Right atrium auricular region (tissue), 2 donors: ENCODE results near the gene SIRT7. TPM values are rescaled to one million over a fixed set of nuclear protein-coding genes. Genes with fewer than 3 reads are reported as not detected.
A peak's percentile ranks its signal among the peaks of the same experiment; 100 is the strongest.

Experiments
- DNase-seq: peaks from one replicate; pipeline ENCODE4 v3.0.0-alpha.2; 2019; ENCODE audit warnings: low spot score
- H3K27ac ChIP-seq, 2 donors: fragments of 200-600 bp; sonication (generic); 1 replicate in 1 of 2; 2 replicates in 1 of 2; pipeline ENCODE4 v1.5.1; 2016 to 2019
- H3K27me3 ChIP-seq, 2 donors: fragments of 200-600 bp; sonication (generic); one replicate each; pipeline versions ENCODE4 v1.5.1 to v1.6.0; 2017 to 2019
- H3K36me3 ChIP-seq: fragments of 200-600 bp; sonication (generic); one replicate; pipeline ENCODE4 v1.5.1; 2016
- H3K4me1 ChIP-seq, 2 donors: fragments of 200-600 bp; sonication (generic); one replicate each; pipeline versions ENCODE4 v1.5.1 to v1.6.0; 2017 to 2019
- H3K4me3 ChIP-seq, 2 donors: fragments of 200-600 bp; sonication (generic); 1 replicate in 1 of 2; 2 replicates in 1 of 2; pipeline ENCODE4 v1.5.1; 2017 to 2019; ENCODE audit warnings: mild to moderate bottlenecking in 1 of 2, moderate library complexity in 1 of 2
- H3K9me3 ChIP-seq, 2 donors: fragments of 200-600 bp; sonication (generic); one replicate each; pipeline ENCODE4 v1.5.1; 2019
- CTCF ChIP-seq, 2 donors: fragments of 200-600 bp; sonication (generic); IDR thresholded peaks; one replicate each; pipeline ENCODE4 v1.5.1; 2019; ENCODE audit warnings: antibody characterized with exemption in 2 of 2
- total RNA-seq, 2 donors: library from RNA; depleted of rRNA; stranded (reverse); fragments of >200 nt; gene quantifications; one replicate each; pipeline ENCODE4 v1.1.0, GENCODE V29; 2016

SIRT7 gene
- total RNA-seq, 2 donors from 2014 or later: 2.8 to 4.9 TPM

DNA sequence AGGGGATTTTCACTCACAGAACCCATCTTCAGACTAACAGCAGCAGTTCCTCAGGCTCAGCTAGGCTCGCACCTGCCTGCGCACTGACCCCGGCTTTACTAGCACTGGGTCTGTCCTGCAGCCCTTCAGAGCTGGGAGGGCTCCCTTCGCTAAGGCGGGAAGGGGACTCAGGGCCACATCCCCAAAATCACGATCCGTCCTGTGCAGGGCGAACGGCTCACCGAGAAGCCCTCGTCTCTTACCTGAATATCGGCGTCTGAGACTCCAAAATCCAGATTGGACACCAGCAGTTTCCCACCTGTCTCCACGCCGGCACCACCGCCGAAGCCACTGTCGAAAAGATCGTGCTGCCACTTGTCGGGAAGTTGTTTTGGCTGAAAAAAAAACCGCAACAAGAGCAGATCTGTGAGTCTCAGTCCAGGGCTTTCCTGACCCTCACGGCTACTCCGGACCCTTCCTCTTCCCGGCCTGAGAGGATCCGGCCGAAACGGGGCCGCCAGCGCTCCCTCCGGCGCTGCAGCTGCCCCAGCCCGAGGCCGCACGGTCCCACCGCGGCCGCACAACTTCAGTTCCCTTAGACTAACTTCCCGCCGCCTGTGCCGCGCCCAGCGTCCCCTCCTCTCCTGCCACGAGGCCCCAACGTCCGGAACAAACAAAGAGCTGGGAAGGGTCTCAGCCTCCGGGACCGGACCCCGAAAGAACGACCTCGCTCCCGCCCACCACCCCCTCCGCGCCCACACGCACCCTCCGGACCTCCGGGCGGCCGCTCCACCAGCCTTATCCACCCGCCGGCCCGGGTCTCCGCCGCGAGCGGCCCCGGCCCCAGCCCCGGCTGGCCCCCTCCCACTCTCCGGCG lies 27.3 kb downstream of the SIRT7 start:
- no peaks in the 10 kb centered on the region for H3K9me3 ChIP-seq
- no peaks in the 10 kb centered on the region for H3K27me3 ChIP-seq
- peak overlapping the region; percentile 99 for H3K4me3 ChIP-seq
- H3K36me3 ChIP-seq: peaks cover 56% of the 10 kb centered on the region
- H3K27ac ChIP-seq: peak overlapping the region; percentile 82 to 90
- peaks cover 0 to 26% of the 10 kb centered on the region in 2 donors for H3K4me1 ChIP-seq
- TF ChIP-seq CTCF (IDR thresholded peaks at IDR 0.05): no peak
- no peak for DNase-seq

- Histone ChIP-seq H3K4me1 (peaks cover 0 to 29% of the 10 kb centered on the region in 2 donors), H3K27ac (no peak overlapping the region), H3K27me3 (no peaks in the 10 kb centered on the region), H3K36me3 (peaks cover 54% of the 10 kb centered on the region), H3K4me3 (no peak overlapping the region), H3K9me3 (no peaks in the 10 kb centered on the region)
- TF ChIP-seq CTCF (IDR thresholded peaks at IDR 0.05): no peak
- DNase-seq: no peak
Observed at GRCh38 chr17:81889602-81890001, 28.4 kb downstream of the SIRT7 start.

GRCh38 chr17:81888988-81889595 lies 28.9 kb downstream of the SIRT7 start:
- Histone ChIP-seq H3K27ac (no peak overlapping the region), H3K27me3 (no peaks in the 10 kb centered on the region), H3K36me3 (peaks cover 50% of the 10 kb centered on the region), H3K4me3 (no peak overlapping the region), H3K9me3 (no peaks in the 10 kb centered on the region), H3K4me1 (peaks cover 0 to 33% of the 10 kb centered on the region in 2 donors)
- DNase-seq: no peak
- no peak for TF ChIP-seq CTCF (IDR thresholded peaks at IDR 0.05)

GRCh38 chr17:81888105-81888987 lies 29.6 kb downstream of the SIRT7 start:
- H3K27ac ChIP-seq: no peak overlapping the region
- no peak for TF ChIP-seq CTCF (IDR thresholded peaks at IDR 0.05)
- no peak for DNase-seq
- no peaks in the 10 kb centered on the region for H3K9me3 ChIP-seq
- peaks cover 0 to 33% of the 10 kb centered on the region in 2 donors for H3K4me1 ChIP-seq
- H3K36me3 ChIP-seq: peaks cover 48% of the 10 kb centered on the region
- no peak overlapping the region for H3K4me3 ChIP-seq
- no peaks in the 10 kb centered on the region for H3K27me3 ChIP-seq

DNA sequence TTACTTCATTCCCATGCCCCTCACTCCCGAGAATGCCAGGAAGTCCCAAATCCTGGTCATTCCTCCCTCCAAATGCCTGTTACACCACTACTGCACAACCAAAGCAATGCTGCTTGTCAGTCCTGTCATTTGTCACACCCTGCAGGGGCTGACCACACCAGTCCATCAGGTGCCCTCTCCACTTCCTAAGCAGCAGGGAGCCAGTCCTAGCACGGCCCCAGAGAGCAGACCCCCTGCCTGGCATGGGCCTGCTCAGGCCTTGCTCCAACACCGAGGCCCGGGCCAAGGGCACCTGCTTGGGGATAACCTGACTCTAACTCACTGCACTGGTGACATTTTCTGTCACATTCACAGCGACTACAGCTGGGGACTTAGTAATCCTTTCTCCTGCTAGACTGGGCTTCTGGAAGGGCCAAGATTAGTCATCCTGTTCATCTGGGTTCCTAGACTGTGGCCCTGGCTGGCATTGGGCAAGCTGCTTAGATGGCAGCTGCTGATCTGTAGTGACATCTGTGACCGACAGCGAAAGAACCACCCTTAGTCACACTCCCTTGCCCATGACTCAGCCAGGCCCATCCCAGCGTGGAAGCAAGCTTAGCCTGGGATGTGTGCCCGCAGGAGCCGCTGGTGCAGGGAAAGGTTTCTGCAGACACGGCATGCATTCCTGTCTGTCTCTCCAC lies 32.0 kb downstream of the SIRT7 start:
- Histone ChIP-seq H3K4me1 (peaks cover 0 to 21% of the 10 kb centered on the region in 2 donors), H3K4me3 (no peak overlapping the region), H3K27me3 (no peaks in the 10 kb centered on the region), H3K36me3 (peaks cover 50% of the 10 kb centered on the region), H3K9me3 (no peaks in the 10 kb centered on the region), H3K27ac (no peak overlapping the region)
- TF ChIP-seq CTCF (IDR thresholded peaks at IDR 0.05): no peak
- DNase-seq: no peak
